GM18520 (cell line): ENCODE results near the gene UPP2.

Experiments used
- ATAC-seq: cut with Tn5 transposase; IDR thresholded peaks from one replicate; pipeline ENCODE4 v1.9.1; 2021; ENCODE audit not compliant: unreplicated experiment

Gene UPP2

DNA sequence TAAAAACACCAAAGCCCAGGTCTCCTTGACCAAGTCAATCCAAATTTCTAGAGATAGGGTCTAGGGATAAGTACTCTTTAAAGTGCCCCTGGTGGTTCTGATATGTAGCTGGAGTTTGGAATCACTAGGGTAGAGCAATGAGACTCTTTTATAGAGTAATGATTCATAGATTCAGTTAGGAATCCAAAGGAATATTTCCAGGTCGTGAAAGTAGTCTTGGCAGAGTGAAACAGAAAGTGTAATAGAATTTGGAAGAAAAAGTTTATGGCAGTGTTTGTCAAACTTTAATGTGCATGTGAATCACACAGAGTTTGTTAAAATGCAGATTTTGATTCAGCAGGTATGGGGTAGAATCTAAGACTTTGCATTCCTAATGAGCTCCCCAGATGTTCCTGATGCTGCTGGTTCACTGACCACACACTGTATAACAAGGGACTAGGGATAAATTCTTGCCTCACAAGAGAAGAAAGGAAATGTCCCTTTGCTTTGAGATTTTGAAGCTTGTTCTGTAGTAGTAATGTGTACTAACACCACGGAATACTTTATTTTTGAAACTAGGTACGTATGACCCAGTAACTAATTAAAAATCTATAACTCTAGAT lies 1.8 kb downstream of the UPP2 start:
- ATAC-seq = no peak

- ATAC-seq = no peak
These were observed 3.2 kb downstream of the UPP2 start for GRCh38 chr2:158104903-158105302.

GRCh38 chr2:158112992-158113391 lies 11.3 kb downstream of the UPP2 start:
- no peak for ATAC-seq

DNA sequence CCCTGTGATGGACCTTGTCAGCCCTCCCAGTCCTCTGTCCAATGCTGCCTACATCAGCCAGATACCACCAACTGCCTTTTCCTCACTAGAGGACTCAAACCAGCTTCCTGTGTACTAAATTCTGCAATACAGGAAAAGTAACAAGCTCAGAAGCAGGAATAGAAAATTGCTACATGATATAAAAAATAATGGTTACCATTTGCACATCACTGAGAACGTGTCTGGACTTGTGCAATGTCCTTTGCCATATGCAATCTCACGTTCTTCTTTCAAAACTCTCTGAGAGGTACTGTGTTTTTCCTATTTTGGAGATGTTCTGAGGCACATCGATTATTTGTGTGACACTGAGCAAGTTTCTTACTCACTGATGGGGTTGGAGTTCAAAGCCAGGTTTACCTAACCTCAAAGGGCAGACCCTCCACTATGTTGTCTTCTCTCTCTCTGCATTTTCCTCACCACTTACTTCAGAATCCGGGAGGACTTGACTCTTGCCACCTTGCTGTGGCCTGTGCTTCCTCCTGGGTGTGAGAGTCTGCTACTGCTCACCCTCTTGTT lies 12.1 kb downstream of the UPP2 start:
- ATAC-seq = no peak

GRCh38 chr2:158114516-158114915 lies 12.8 kb downstream of the UPP2 start:
- ATAC-seq = no peak

- no peak for ATAC-seq
These were observed 13.6 kb downstream of the UPP2 start for GRCh38 chr2:158115202-158115767.

DNA sequence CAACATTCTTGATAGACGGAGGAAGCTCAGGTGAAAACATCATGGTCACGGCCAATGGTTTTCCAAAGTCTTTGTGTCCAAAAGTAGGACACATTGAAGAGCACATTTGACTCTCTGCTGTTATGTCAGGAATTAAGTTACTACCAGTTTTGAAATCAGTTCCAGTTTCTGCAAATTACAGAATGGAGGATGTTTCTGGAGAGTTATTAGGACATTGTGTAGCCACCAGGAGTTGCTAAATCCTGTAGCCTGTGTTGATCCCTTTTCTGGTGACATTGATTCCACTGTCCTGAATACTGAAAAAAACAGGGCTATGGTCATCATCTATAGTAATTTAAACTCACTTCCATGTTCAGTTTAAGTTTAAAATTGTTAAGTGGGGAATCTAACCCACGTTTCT lies 15.3 kb downstream of the UPP2 start:
- no peak for ATAC-seq

DNA sequence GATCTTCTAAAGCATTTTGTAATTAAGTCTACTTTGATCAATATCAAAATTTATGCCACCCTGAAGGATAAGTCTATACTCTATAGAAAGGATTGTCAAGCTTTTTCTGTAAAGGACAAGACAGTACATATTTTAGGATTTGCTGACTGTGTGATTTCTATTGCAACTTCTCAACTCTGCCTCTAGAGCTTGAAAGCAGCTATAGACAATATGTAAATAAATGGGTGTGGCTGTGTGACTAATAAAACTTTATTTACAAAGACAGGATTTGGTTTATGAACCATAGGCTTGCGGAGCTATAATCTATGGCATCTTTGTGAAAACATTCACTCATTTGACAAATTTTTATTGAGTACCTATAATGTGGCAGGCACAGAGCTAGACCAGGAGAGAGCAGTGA lies 18.4 kb downstream of the UPP2 start:
- ATAC-seq = no peak

GRCh38 chr2:158120664-158121641 lies 19.3 kb downstream of the UPP2 start:
- ATAC-seq = no peak

DNA sequence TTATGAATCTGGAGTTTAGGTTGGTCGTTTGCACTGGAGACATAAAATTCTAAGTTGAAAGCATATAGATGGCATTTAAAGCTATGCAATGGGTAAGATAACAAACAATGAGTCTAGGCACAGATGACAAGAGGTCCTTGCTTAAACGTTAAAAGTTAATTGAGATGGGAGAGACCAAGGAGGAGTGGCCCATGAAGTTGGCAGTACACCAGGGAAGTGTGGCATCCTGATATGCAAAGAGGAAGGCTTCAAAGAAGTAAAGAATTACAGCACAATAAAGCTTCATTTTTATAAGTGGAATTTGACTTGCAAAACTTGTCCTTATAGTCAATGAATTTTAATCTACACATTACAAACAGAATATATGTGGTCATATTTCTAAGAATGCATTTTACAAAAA lies 23.2 kb downstream of the UPP2 start:
- ATAC-seq = no peak

- no peak for ATAC-seq
These were observed 24.3 kb downstream of the UPP2 start for GRCh38 chr2:158125756-158126498.

- ATAC-seq = no peak
These were observed 25.7 kb downstream of the UPP2 start for GRCh38 chr2:158127380-158127804.

- no peak for ATAC-seq
These were observed 26.7 kb downstream of the UPP2 start for GRCh38 chr2:158128168-158128973.

GRCh38 chr2:158129037-158129436 lies 27.4 kb downstream of the UPP2 start:
- ATAC-seq = no peak

GRCh38 chr2:158130832-158131473 lies 29.3 kb downstream of the UPP2 start:
- no peak for ATAC-seq

- ATAC-seq = no peak
These were observed 29.8 kb downstream of the UPP2 start for GRCh38 chr2:158131483-158131912.

DNA sequence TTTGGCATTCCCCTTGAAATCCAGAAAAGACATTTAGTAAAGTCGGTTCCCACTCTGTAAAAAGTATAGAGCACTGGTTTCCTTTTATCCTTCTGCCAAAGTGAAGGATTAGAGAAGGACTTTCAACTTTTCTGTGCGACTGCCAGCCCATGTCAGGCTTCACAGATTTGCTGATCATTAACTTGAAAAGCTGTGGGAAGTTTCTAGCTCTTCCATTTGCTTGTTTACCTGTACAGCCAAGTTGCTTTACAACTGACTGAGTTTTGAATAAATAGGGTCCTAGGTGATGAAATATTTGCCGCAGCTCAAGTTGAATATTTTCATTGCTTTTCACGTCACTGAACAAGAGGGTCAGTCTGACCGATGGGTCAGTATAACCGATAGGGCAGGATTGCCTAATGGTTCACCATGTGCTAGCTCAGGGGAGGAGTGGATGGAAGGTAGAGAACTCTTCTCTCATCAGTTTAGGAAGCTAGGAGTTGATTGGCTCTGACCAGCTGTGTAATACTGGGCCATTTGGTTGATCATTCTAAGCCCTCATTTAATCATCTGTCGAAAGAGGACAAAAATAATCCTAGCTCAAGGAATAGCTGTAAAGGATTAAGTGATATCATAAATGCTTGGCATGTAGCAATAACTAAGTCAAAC lies 30.4 kb downstream of the UPP2 start:
- ATAC-seq = no peak

GRCh38 chr2:158134055-158134454 lies 32.4 kb downstream of the UPP2 start:
- no peak for ATAC-seq

DNA sequence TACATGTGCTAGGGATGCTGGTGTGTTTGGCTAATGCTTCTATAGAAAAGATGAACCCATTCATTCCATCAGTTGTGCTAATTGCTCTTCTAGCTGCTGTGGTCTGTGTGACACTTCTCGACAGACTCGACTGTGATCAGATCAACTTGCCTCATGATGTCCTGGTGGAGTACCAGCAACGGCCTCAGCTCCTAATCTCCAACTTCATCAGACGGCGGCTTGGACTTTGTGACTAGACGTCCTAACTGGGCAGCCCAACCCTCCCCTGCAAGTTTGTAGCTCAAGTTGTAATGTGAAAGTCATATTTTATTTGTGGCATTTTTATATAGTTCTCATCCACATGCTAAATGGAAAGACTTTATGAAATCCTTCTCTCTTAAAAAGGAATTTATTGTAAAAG lies 33.0 kb downstream of the UPP2 start:
- no peak for ATAC-seq
